SU-DHL-6 (cell line): ENCODE results near the gene AQP6.

Experiments
- EZH2phosphoT487 ChIP-seq: fragments of 200-600 bp; sonication (generic), shearing (Covaris generic); conservative IDR thresholded peaks from 2 replicates; pipeline ENCODE4 v1.6.1; 2018; ENCODE audit warnings: mild to moderate bottlenecking, antibody characterized with exemption, low read length, moderate library complexity, mixed read lengths
- TF ChIP-seq, protein P1 (sequence below): fragments of 200-600 bp; sonication (generic); IDR thresholded peaks from one replicate; pipeline ENCODE4 v1.5.1; 2017; ENCODE audit warnings: antibody characterized with exemption, mild to moderate bottlenecking, low read length, moderate library complexity; ENCODE audit not compliant: insufficient read depth, poor library complexity, severe bottlenecking

DNA sequence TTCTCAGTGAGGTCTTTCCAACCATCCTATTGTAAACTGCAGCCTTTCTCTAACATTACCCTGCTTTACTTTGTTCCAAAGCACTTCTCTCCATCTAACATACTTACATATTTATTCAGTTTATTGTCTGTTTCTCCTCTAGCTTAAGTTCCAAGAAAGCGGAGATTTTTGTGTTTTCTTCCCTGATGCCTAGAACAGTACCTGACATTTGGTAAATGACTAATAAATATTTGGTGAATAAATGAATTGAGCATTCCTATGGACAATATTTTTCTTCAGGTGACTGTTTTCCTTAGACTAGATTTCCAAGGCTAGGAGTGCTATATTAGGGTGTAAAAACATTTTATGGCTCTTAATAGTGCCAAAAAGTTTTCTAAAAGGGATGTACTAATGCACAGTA lies 50.2 kb downstream of the AQP6 start:
- TF ChIP-seq, protein P1, sequence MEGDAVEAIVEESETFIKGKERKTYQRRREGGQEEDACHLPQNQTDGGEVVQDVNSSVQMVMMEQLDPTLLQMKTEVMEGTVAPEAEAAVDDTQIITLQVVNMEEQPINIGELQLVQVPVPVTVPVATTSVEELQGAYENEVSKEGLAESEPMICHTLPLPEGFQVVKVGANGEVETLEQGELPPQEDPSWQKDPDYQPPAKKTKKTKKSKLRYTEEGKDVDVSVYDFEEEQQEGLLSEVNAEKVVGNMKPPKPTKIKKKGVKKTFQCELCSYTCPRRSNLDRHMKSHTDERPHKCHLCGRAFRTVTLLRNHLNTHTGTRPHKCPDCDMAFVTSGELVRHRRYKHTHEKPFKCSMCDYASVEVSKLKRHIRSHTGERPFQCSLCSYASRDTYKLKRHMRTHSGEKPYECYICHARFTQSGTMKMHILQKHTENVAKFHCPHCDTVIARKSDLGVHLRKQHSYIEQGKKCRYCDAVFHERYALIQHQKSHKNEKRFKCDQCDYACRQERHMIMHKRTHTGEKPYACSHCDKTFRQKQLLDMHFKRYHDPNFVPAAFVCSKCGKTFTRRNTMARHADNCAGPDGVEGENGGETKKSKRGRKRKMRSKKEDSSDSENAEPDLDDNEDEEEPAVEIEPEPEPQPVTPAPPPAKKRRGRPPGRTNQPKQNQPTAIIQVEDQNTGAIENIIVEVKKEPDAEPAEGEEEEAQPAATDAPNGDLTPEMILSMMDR, result no peak
- no peak for TF ChIP-seq EZH2phosphoT487
